Endothelial cell of umbilical vein (primary cell): Measurements from ENCODE around the gene SIAH3. TPM values are rescaled to one million over a fixed set of nuclear protein-coding genes. Genes with fewer than 3 reads are reported as not detected.

ENCODE experiments used
- BruUV-seq: library from RNA; stranded (reverse); fragments of 400-500 nt; replicated peaks from 2 replicates; lab custom pipeline; 2021; lab: Mats Ljungman, UMichigan
- CTCF ChIA-PET: fragments of 300-600, 350-600 bp; sonication (Branson Sonifier 250); formaldehyde crosslinking; loops from one replicate; lab custom pipeline; 2021; ENCODE audit warnings: antibody characterized with exemption, inconsistent platforms; lab: Charles Lee
- POLR2A ChIA-PET: fragments of 300-600, 350-600 bp; sonication (Branson Sonifier 250); formaldehyde crosslinking; loops from one replicate; lab custom pipeline; 2021; ENCODE audit warnings: antibody characterized with exemption, inconsistent platforms; lab: Charles Lee
- DNase-seq: peaks from one replicate; pipeline ENCODE4 v3.0.0-alpha.2; 2011; ENCODE audit warnings: low read depth, low spot score
- FAIRE-seq: peaks from 2 replicates; lab custom pipeline; 2011; peaks lifted over from hg19 to GRCh38; lab: Jason Lieb, UNC
- H2AFZ ChIP-seq: 2 replicates; pipeline ENCODE4 v1.6.0; 2012; ENCODE audit warnings: low read depth, low read length, control low read depth, inconsistent platforms
- H3K27ac ChIP-seq: 2 replicates; pipeline ENCODE4 v1.5.1; 2011; ENCODE audit warnings: low read depth, mild to moderate bottlenecking, control low read depth, low read length, moderate library complexity; ENCODE audit not compliant: insufficient read depth
- H3K27me3 ChIP-seq, 2 experiments: 2 replicates each; pipeline versions ENCODE4 v1.6.0 to v1.6.1; 2011; ENCODE audit warnings: low read length in 2 of 2, mixed read lengths in 1 of 2; ENCODE audit not compliant: control insufficient read depth in 2 of 2, insufficient read depth in 2 of 2
- H3K36me3 ChIP-seq, 2 experiments: 2 replicates in 1 of 2; 3 replicates in 1 of 2; pipeline ENCODE4 v1.5.1; 2011; ENCODE audit warnings: low read length in 2 of 2, mild to moderate bottlenecking in 1 of 2, moderate library complexity in 1 of 2; ENCODE audit not compliant: control insufficient read depth in 2 of 2, insufficient read depth in 2 of 2; ENCODE audit errors: extremely low read depth in 1 of 2
- H3K4me1 ChIP-seq: 3 replicates; pipeline ENCODE4 v1.5.1; 2011; ENCODE audit warnings: mild to moderate bottlenecking, low read length; ENCODE audit not compliant: control insufficient read depth, insufficient read depth; ENCODE audit errors: extremely low read depth
- H3K4me2 ChIP-seq: 2 replicates; pipeline ENCODE4 v1.6.1; 2011; ENCODE audit warnings: low read length, control low read depth, mixed read lengths; ENCODE audit not compliant: insufficient read depth
- H3K4me3 ChIP-seq, 3 experiments: fragments of 200-600 bp in 1 of 3; sonication (generic), shearing (Covaris generic) in 1 of 3; replicated peaks in 1 of 3; 2 replicates each; pipeline ENCODE4 v1.5.1; 2011 to 2016; ENCODE audit warnings: control low read depth in 3 of 3, low read length in 3 of 3, mild to moderate bottlenecking in 2 of 3, inconsistent platforms in 1 of 3, low read depth in 1 of 3, moderate library complexity in 1 of 3; ENCODE audit not compliant: insufficient read depth in 1 of 3
- H3K79me2 ChIP-seq: 2 replicates; pipeline ENCODE4 v1.6.0; 2012; ENCODE audit warnings: low read length, inconsistent platforms; ENCODE audit not compliant: control insufficient read depth, insufficient read depth
- H3K9ac ChIP-seq: replicated peaks from 2 replicates; pipeline ENCODE3; 2011; ENCODE audit warnings: low read length, control low read depth; ENCODE audit not compliant: insufficient read depth; ENCODE audit errors: extremely low read depth
- H3K9me1 ChIP-seq: replicated peaks from 3 replicates; pipeline ENCODE4 v1.6.0; 2011; ENCODE audit warnings: mild to moderate bottlenecking, low read length; ENCODE audit not compliant: control insufficient read depth, insufficient read depth; ENCODE audit errors: extremely low read depth
- H3K9me3 ChIP-seq: replicated peaks from 2 replicates; pipeline ENCODE4 v1.5.1; 2012; ENCODE audit warnings: low read length, inconsistent platforms; ENCODE audit not compliant: control insufficient read depth, insufficient read depth
- H4K20me1 ChIP-seq: replicated peaks from 2 replicates; pipeline ENCODE3; 2011; ENCODE audit warnings: mild to moderate bottlenecking, low read length; ENCODE audit not compliant: control insufficient read depth, insufficient read depth; ENCODE audit errors: extremely low read depth
- CTCF ChIP-seq, 2 donors: IDR thresholded peaks; 1 replicate in 1 of 2; 2 replicates in 1 of 2; pipeline ENCODE4 v1.5.1; 2011; ENCODE audit warnings: low read length in 2 of 2, mild to moderate bottlenecking in 2 of 2, moderate library complexity in 2 of 2, control low read depth in 1 of 2, inconsistent platforms in 1 of 2, low read depth in 1 of 2; ENCODE audit not compliant: insufficient read depth in 1 of 2; ENCODE audit errors: extremely low read depth in 1 of 2
- EZH2 ChIP-seq: IDR thresholded peaks from 2 replicates; pipeline ENCODE4 v1.6.1; 2012; ENCODE audit warnings: borderline replicate concordance, low read depth, mild to moderate bottlenecking, moderate library complexity, low read length, inconsistent platforms; ENCODE audit not compliant: severe bottlenecking
- FOS ChIP-seq: IDR thresholded peaks from 2 replicates; pipeline ENCODE4 v1.6.1; 2011; ENCODE audit warnings: mild to moderate bottlenecking, low read length, moderate library complexity, borderline replicate concordance; ENCODE audit not compliant: insufficient read depth
- GATA2 ChIP-seq: IDR thresholded peaks from 2 replicates; pipeline ENCODE4 v1.7.0; 2011; ENCODE audit warnings: low read depth, mild to moderate bottlenecking, moderate library complexity, mixed read lengths, low read length; ENCODE audit not compliant: insufficient read length, insufficient read depth
- JUN ChIP-seq: IDR thresholded peaks from 2 replicates; pipeline ENCODE4 v1.6.1; 2011; ENCODE audit warnings: borderline replicate concordance, low read depth; ENCODE audit not compliant: insufficient read length, insufficient read depth
- MYC ChIP-seq: IDR thresholded peaks from one replicate; pipeline ENCODE4 v1.6.1; 2011; ENCODE audit warnings: mild to moderate bottlenecking, low read depth, low read length
- POLR2A ChIP-seq: IDR thresholded peaks from 2 replicates; pipeline ENCODE4 v1.6.1; 2012; ENCODE audit warnings: low read depth, mild to moderate bottlenecking, control low read depth, low read length
- POLR2AphosphoS5 ChIP-seq: IDR thresholded peaks from 2 replicates; pipeline ENCODE4 v1.6.1; 2012; ENCODE audit warnings: low read depth, mild to moderate bottlenecking, control low read depth, low read length, moderate library complexity; ENCODE audit not compliant: insufficient read depth
- dilution Hi-C: fragments of 300-500 bp; cut with MboI; formaldehyde crosslinking; loops from one replicate; pipeline ENCODE4 v1.15.0; 2019; ENCODE audit warnings: low sequenced_read_pairs; ENCODE audit not compliant: extremely low pct_ligation_motif_present
- intact Hi-C: fragments of 100-400 bp; cut with micrococcal nuclease; formaldehyde crosslinking; loops from one replicate; pipeline ENCODE4 v1.10.0; 2022
- polyA plus RNA-seq, 4 experiments: library from polyadenylated mRNA; depleted of rRNA in 3 of 4; stranded (reverse) in 3 of 4; unstranded in 1 of 4; fragments of >200 nt; gene quantifications; 2 replicates each; pipeline versions ENCODE4 v1.2.1 to v1.2.3, GENCODE V29; 2011 to 2012; ENCODE audit warnings: missing spikeins in 1 of 4
- total RNA-seq: library from RNA; stranded (reverse); gene quantifications from 2 replicates; pipeline ENCODE4 v1.2.3, GENCODE V29; 2021
- TF ChIP-seq, protein P1 (sequence below): IDR thresholded peaks from 2 replicates; pipeline ENCODE4 v1.6.1; 2011; ENCODE audit not compliant: insufficient read depth, insufficient read length

SIAH3 gene
- total and polyA plus RNA-seq, 2 donors (not counting 3 experiments of a cell fraction or from before 2014, with no cell fraction given), result 0.03 TPM; not detected in 1

DNA sequence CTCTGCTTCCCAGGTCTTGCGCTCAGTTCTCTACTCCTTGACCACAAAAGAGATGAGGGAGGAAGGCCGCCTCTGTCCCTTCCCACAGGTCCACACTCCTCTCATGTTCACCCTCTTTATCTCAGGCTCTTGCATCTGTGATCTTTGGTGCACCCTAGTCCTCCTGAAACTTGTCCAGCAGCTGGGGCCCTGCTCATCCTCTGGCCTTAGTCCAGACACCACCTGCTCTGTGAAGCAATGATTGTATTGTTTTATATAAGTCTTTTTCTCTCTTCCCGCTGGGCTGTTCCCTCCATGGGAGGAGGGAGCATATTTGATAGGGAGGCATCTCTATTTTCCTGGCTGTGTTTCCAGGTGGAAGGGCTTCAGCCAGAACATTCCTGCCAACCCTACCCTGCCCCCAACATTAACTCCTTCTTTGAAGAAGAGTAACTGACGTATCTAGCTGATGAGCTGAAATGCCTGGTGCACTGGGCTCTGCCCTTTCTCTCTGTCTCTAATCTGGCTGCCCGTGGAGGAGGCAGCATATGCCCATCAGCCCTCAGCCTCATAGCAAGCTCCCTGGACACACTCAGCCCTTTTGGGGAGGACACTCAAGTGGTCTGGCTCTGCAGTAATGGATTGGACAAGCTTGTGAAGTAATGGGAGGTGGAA, 38.2 kb upstream of the SIAH3 start:
- Histone ChIP-seq H3K27me3 (peaks cover 1 to 3% of the 10 kb centered on the region in 2 experiments), H3K9me3 (no peaks in the 10 kb centered on the region), H3K4me1 (no peaks in the 10 kb centered on the region), H3K4me3 (no peak overlapping the region), H3K4me2 (no peak overlapping the region), H4K20me1 (no peaks in the 10 kb centered on the region), H3K36me3 (no peaks in the 10 kb centered on the region), H3K79me2 (no peaks in the 10 kb centered on the region), H3K9ac (no peak overlapping the region), H3K27ac (no peak overlapping the region), H2AFZ (no peak overlapping the region), H3K9me1 (no peaks in the 10 kb centered on the region)
- no peak for DNase-seq
- BruUV-seq, result no TSS peak
- POLR2A ChIA-PET, result no interaction called here
- FAIRE-seq, result no peak
- TF ChIP-seq EZH2, result no peak
- TF ChIP-seq POLR2AphosphoS5, result no peak
- TF ChIP-seq POLR2A, result no peak
- TF ChIP-seq JUN, result no peak
- TF ChIP-seq, protein P1, sequence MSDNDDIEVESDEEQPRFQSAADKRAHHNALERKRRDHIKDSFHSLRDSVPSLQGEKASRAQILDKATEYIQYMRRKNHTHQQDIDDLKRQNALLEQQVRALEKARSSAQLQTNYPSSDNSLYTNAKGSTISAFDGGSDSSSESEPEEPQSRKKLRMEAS, result no peak
- no peak for TF ChIP-seq GATA2
- no peak for TF ChIP-seq FOS
- TF ChIP-seq CTCF (IDR thresholded peaks at IDR 0.05; ENCODE audit: extremely low read depth in 1 of 2, insufficient read depth in 1 of 2, low read depth in 1 of 2, low read length in 2 of 2), result no peak
- no peak for TF ChIP-seq MYC
- CTCF ChIA-PET, result interaction anchor here (1.4 kb wide), 1 partner anchor 10 kb away, joined by 4 read pairs; no protein-coding TSS in a partner anchor
- dilution Hi-C loops (no loop called here), intact Hi-C loops (no loop called here)
